GM12878 (cell line): ENCODE data around the gene GALNTL6.

Source experiments
- BCL11A ChIP-seq: IDR thresholded peaks from 2 replicates; pipeline ENCODE4 v1.6.1; 2011; ENCODE audit warnings: low read depth, low read length
- CTCF ChIP-seq, 3 experiments: IDR thresholded peaks in 2 of 3; conservative IDR thresholded peaks in 1 of 3; 2 replicates each; pipeline ENCODE4 v1.5.1; 2011; ENCODE audit warnings: low read depth in 3 of 3, low read length in 3 of 3, mild to moderate bottlenecking in 3 of 3, control low read depth in 2 of 3, moderate library complexity in 2 of 3, inconsistent platforms in 1 of 3, mixed read lengths in 1 of 3; ENCODE audit not compliant: control insufficient read depth in 2 of 3, insufficient read depth in 1 of 3; ENCODE audit errors: extremely low read depth in 1 of 3
- ELK1 ChIP-seq: IDR thresholded peaks from 2 replicates; pipeline ENCODE4 v1.6.1; 2012; ENCODE audit warnings: low read depth, low read length, improper control_type of control experiment
- EP300 ChIP-seq, 2 experiments: fragments of 150-350 bp in 1 of 2; IDR thresholded peaks; 2 replicates each; pipeline ENCODE4 v1.6.1; 2011 to 2012; ENCODE audit warnings: low read depth in 2 of 2, low read length in 2 of 2, borderline replicate concordance in 1 of 2, improper control_type of control experiment in 1 of 2, inconsistent platforms in 1 of 2; ENCODE audit not compliant: control insufficient read depth in 1 of 2
- JUNB ChIP-seq: IDR thresholded peaks from 2 replicates; pipeline ENCODE4 v1.6.1; 2016; ENCODE audit warnings: antibody characterized with exemption, mild to moderate bottlenecking
- POLR2A ChIP-seq: IDR thresholded peaks from 2 replicates; pipeline ENCODE4 v1.6.1; 2011; ENCODE audit warnings: low read depth, mild to moderate bottlenecking, low read length
- RAD21 ChIP-seq: IDR thresholded peaks from 2 replicates; pipeline ENCODE4 v1.6.1; 2011; ENCODE audit warnings: mild to moderate bottlenecking, low read depth, low read length, moderate library complexity; ENCODE audit not compliant: insufficient read depth
- REST ChIP-seq: IDR thresholded peaks from 2 replicates; pipeline ENCODE4 v1.6.1; 2012; ENCODE audit warnings: mild to moderate bottlenecking, low read depth, low read length
- RFX5 ChIP-seq: IDR thresholded peaks from 2 replicates; pipeline ENCODE4 v1.6.1; 2011; ENCODE audit warnings: low read depth, low read length, improper control_type of control experiment
- SIN3A ChIP-seq: IDR thresholded peaks from 2 replicates; pipeline ENCODE4 v1.6.1; 2012; ENCODE audit warnings: low read depth, low read length, improper control_type of control experiment
- SMC3 ChIP-seq: IDR thresholded peaks from 2 replicates; pipeline ENCODE4 v1.6.1; 2011; ENCODE audit warnings: low read length, improper control_type of control experiment, borderline replicate concordance
- ZBTB11 ChIP-seq: fragments of 450-650 bp; formaldehyde crosslinking; IDR thresholded peaks from 2 replicates; pipeline ENCODE4 v1.5.0; 2022; ENCODE audit warnings: mild to moderate bottlenecking, missing genetic modification characterization
- ZNF274 ChIP-seq: IDR thresholded peaks from one replicate; pipeline ENCODE4 v1.8.0; 2011; ENCODE audit not compliant: insufficient read length, insufficient read depth

GRCh38 chr4:172776203-172776861, 963.1 kb downstream of the GALNTL6 start:
- no peak for TF ChIP-seq SMC3
- TF ChIP-seq CTCF (IDR thresholded peaks at IDR 0.05 in 2 of 3, conservative IDR thresholded peaks at IDR 0.05 in 1 of 3; ENCODE audit: control insufficient read depth in 2 of 3, extremely low read depth in 1 of 3, insufficient read depth in 1 of 3, low read depth in 3 of 3, low read length in 3 of 3): no peak
- no peak for TF ChIP-seq SIN3A
- no peak for TF ChIP-seq ELK1
- TF ChIP-seq POLR2A: no peak
- TF ChIP-seq BCL11A: no peak
- TF ChIP-seq REST: no peak
- TF ChIP-seq JUNB: no peak
- no peak for TF ChIP-seq ZNF274
- no peak for TF ChIP-seq RAD21
- TF ChIP-seq EP300 (IDR thresholded peaks at IDR 0.05; ENCODE audit: borderline replicate concordance in 1 of 2, control insufficient read depth in 1 of 2, low read depth in 2 of 2, low read length in 2 of 2): no peak
- TF ChIP-seq RFX5: no peak
- no peak for TF ChIP-seq ZBTB11 (CRISPR knock-in tag)
